Stimulated activated CD4-positive, alpha-beta T cell treated with anti-CD3 and anti-CD28 coated beads, Interleukin-15, amount 100 ng/mL, for 1 hour (primary cell): ENCODE data around the gene SCGB1A1.
A peak's percentile ranks its signal among the peaks of the same experiment; 100 is the strongest.
"Not testable (repeated sequence)": the region's sequence is repeated elsewhere in the genome, so short reads cannot be mapped to it uniquely, and the experiment has no call there.

Experiments used
- DNase-seq, 2 donors: peaks; one replicate each; pipeline ENCODE4 v3.0.0-alpha.2; 2020; ENCODE audit warnings: low read depth in 1 of 2, low spot score in 1 of 2

SCGB1A1 gene

DNA sequence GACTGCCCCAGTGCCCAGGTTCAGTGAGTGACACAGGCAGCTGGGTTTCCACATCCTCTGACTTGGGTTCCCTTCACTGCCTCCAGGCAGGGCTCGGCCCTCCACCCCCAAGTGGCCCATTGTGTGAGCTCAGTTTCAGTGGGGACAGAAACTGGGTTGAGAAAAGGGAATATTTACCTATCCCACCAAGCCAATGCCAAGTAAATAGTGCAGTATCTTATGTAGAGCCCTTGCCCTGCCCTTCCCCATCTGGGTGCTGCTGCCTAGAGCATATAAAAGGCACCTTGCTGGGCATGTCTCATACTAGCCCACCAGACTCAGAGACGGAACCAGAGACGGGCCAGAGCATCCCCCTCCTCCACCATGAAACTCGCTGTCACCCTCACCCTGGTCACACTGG is at the start of gene SCGB1A1:
Gene SCGB1A1, plus strand, starts transcription at position 301 of the 400 bp plus-strand sequence. Its CDS starts 63 bp downstream, at position 364.
- no peak for DNase-seq

DNA sequence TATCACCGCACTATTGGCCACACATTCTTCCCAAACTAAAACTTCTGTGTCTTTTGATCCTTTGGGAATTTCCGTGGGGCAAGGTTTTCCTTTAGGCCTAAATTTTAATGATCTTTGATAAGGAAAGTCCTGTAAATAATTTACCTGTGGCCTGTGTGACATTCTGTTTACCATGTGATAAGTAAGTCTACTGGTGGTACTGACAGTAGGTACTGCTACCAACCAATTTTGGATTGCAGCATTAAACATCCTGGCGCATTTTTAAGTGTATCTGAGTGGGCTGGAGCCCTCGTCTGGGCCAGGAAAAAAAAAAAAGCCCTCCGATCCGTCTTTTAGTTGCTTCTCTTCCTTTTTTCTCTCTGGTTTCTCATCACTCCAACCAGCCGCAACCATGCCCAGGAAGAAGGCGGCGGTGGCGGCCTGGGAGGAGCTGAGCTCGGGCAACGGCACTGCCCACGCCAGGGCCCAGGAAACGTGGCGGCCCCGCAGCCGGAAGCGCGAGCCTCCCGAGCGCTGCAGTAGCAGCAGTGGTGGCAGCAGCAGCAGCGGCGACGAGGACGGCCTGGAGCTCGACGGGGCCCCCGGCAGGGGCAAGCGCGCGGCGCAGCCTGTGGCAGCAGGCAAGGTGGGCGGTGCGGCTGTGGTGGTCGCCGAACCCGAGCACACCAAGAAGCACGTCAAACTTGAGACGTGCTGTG is 47.9 kb upstream of the SCGB1A1 start:
- DNase-seq, result peak in 1 of 2 donors; percentile 33

GRCh38 chr11:62372871-62373270 is 46.0 kb upstream of the SCGB1A1 start:
- DNase-seq, result no peak

DNA sequence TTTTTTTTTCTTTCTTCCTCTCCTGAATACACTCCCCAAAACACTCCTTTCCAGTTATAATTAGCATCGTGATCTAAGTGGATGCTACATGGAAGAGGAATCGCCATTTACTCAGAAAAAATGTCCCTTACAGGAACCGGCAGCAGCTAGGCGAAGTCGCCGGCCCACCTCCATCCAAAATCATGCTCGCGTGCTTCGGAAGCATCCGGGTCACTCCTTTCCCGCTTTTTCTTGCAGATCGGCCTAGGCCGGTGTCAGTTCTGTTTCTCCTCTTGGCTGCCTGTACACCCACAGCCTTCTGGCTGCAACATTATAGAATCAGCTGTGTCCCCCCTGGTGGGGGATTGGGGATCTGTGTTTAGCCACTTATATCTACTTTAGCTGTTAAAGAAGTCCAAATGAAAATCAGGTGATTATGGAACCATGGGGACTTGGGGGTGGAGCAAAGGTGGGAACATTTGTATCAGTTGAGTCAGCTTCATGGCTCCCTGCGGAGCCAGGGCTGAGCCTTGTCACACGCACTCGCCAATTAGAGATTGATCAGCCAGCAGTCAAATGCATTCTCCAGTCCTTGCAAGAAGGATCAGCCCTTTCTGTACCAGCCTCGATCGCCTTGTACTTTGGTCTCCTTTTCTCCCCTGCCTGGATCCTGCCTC is 45.2 kb upstream of the SCGB1A1 start:
- DNase-seq, result no peak

DNA sequence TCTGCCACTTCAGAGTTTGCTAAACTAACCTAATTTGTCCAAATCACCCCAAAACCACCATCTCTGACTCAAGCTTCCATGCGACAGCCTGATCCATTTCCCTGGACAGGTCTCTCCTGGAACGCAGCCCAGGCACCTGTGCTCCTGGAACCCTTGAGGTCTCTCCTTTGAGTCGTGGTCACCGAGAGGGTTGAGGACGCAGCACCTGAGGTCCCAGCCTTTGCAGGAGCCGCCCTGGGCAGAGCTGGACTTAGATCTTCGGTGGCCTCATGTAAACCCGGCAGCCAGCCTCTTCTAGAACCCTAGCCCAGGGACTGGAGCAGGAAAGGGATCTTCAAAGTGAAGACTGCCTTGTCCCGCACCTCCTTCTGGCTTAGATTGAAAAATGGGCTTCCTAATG is 44.0 kb upstream of the SCGB1A1 start:
- DNase-seq, result no peak

- not testable (repeated sequence) for DNase-seq
Measured at GRCh38 chr11:62378459-62379063, 40.3 kb upstream of the SCGB1A1 start.

- DNase-seq, result not testable (repeated sequence)
Measured at GRCh38 chr11:62379586-62379985, 39.2 kb upstream of the SCGB1A1 start.

- DNase-seq, result not testable (repeated sequence)
Measured at GRCh38 chr11:62380821-62381245, 38.0 kb upstream of the SCGB1A1 start.

DNA sequence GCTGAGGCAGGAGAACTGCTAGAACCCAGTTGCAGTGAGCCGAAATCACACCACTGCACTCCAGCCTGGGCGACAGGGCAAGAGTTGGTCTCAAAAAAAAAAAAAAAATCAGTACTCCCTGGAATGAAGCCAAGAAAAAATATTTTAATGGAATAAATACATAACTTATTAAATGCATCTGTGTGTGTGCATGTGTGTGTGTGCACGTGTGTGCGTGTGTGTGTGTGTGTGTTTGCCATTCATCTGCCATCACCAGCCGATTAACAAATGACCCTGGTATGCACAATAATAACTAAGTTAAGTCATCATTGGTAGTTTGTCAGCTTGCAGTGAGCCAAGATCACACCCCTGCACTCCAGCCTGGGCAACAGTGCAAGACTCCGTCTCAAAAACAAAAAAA is 35.0 kb upstream of the SCGB1A1 start:
- DNase-seq, result no peak

GRCh38 chr11:62386083-62386482 is 32.8 kb upstream of the SCGB1A1 start:
- not testable (repeated sequence) for DNase-seq

DNA sequence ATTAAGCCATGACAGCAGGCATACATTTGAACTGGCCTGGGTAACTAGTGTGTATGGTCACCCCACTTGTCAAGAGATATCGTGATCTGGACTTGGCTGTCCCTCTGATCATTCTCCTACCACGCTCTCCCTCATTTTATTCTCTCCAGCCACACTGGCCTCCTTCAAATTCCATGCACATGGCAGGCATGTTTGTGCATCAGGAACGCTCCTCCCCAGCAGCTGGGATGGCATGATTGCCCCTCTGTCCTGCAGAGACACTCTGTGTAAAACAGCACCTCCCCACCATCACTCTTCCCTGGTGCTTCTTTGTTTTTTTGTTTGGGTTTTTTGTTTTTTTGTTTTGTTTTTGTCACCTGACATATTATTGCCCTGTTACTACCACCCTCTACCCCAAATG is 31.5 kb upstream of the SCGB1A1 start:
- no peak for DNase-seq

- DNase-seq, result no peak
Measured at GRCh38 chr11:62388999-62389398, 29.8 kb upstream of the SCGB1A1 start.

DNA sequence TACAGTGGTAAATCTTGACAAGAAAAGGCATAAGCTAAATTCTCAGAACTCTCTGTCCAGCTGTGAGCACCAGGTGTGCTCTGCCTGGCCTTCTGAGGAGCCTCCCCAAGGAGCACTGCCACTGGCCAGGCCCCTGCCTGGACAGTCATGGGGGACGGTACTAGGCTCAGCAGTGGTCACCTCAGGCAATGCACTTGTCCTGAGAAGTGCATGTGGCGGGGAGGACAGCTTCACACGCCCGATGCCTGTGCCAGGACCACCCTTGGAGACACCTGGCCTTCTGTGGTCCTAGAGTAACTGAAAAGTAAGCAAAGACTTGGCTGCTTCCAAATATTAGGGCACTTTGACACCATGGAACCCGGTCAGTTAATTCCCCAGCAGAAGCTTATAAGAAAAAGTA is 28.6 kb upstream of the SCGB1A1 start:
- DNase-seq, result no peak

DNA sequence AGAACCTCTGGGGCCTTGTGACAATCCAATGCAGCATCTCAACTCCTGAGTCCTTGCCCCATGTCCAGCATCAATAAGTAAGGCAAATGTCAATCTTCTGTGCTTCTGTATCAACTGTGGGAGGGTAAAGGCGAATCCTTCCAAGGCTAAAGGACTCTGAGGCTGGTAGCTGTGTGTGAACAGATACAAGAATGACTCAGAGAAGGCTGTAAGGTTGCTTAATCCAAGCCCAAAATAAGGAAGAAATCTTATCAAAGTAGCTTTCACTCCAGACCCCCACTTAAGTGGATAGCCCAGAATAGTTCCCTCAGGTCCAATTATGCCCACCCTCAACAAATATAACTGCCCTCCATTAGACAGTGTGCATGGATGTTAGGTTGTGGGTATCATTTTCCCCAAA is 28.1 kb upstream of the SCGB1A1 start:
- DNase-seq, result no peak

DNA sequence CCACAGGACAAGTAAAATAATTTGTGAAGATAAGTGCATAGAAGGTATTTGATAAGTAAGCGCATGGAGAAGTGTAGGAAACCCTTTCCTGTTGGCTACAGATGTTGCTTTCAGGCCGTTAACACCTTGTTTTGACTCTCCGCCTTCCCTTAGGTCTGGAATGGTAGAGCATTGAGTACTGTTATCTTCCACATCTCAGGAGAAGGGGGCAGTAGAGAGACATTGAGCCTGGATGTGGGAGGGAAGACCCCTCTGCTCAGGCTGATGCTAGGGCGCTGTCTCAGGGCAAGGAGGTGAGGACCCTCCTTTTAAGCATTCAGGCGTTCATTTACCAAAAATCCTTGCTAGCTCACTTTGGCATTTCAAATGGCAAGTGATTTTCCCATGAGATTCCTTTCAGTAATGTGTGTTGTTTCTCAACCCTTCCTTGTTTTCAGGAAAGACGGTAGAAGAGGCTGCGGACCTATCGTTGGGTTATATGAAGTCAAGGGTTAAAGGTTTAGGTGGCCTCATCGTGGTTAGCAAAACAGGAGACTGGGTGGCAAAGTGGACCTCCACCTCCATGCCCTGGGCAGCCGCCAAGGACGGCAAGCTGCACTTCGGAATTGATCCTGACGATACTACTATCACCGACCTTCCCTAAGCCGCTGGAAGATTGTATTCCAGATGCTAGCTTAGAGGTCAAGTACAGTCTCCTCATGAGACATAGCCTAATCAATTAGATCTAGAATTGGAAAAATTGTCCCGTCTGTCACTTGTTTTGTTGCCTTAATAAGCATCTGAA is 27.0 kb upstream of the SCGB1A1 start:
- no peak for DNase-seq

- no peak for DNase-seq
Measured at GRCh38 chr11:62392506-62392905, 26.3 kb upstream of the SCGB1A1 start.

- no peak for DNase-seq
Measured at GRCh38 chr11:62393061-62393611, 25.7 kb upstream of the SCGB1A1 start.

GRCh38 chr11:62393735-62394134 is 25.1 kb upstream of the SCGB1A1 start:
- no peak for DNase-seq

DNA sequence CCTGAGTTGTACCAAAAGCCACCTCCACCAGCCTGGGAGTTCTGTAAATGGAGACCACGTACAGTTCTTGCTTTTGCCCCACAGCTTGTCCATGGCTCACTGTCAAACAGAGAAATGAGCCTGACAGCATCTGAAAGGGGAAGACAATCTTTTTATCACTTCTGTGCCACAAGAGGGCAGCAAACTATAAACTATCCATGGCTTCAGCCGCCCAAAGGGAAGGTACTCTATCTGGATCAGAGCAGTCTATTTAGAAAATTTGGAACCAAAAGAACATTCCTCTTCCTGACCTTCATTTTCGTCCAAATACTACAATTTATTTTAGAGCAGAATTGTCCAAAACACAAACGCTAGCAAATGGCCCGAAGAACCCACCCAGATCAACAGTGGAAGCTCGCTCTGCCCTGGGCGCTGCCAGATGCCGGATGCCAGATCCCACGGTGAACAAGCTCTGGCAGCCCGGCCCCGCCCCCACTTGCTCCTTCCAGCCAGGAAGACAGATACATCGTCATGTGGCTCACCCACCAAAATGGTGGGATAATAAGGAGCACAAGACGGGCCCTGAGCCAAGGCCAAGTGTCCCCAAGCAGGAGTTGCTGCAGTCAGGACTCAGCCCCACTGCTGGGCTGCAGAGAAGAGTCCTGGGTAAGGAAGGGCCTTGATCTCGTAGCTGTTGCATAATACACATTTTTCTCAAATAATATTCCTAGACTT is 23.9 kb upstream of the SCGB1A1 start:
- DNase-seq, result no peak

DNA sequence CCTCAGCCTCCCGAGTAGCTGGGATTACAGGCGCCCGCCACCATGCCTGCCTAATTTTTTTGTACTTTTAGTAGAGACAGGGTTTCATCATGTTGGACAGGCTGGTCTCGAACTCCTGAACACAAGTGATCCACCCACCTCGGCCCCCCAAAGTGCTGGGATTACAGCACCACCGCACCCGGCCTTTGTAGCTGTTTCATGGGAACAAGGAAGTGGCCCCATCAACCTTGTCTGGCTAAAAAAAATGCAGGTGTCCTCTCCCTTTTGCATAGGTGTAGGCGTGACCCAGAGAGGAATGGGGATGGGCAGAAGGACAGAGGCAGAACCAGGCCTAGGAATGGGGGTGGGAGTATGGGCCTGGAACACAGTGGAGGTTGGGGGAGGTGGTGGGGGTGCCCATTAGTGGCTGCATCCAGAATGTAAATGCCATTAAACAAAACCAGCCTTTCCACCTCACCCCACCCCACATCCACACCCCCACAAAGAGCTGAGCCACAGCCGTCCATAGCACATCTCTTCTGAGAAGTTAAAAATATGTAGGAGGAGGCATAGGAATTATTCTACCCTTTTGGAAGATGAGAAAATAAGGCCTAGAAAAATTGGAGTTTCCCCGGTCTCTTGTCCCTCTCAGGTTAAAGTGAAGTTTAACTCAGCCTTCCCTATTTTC is 22.8 kb upstream of the SCGB1A1 start:
- no peak for DNase-seq
